Nephron (organoid): ENCODE measurements around the gene RBP5.

ENCODE experiments used
- H3K27ac Mint-ChIP-seq, 3 experiments: 2 replicates each; pipeline ENCODE4 v1.8.0; 2020; ENCODE audit warnings: mixed read lengths in 3 of 3, mild to moderate bottlenecking in 2 of 3, moderate library complexity in 1 of 3
- H3K27me3 Mint-ChIP-seq: 2 replicates; pipeline ENCODE4 v1.8.0; 2021; ENCODE audit warnings: low read depth, mild to moderate bottlenecking, moderate library complexity, mixed read lengths
- H3K36me3 Mint-ChIP-seq: 2 replicates; pipeline ENCODE4 v1.8.0; 2020; ENCODE audit warnings: low read depth, mixed read lengths
- H3K4me1 Mint-ChIP-seq: 2 replicates; pipeline ENCODE4 v1.8.0; 2020; ENCODE audit warnings: mixed read lengths
- H3K4me3 Mint-ChIP-seq, 3 experiments: 2 replicates each; pipeline ENCODE4 v1.8.0; 2020; ENCODE audit warnings: mild to moderate bottlenecking in 3 of 3, mixed read lengths in 3 of 3, moderate library complexity in 2 of 3
- H3K9me3 Mint-ChIP-seq: 2 replicates; pipeline ENCODE4 v1.8.0; 2020; ENCODE audit warnings: mixed read lengths
- TF ChIP-seq, protein P1 (sequence below), 3 experiments: fragments of 200-600 bp; sonication (generic); IDR thresholded peaks; one replicate each; pipeline ENCODE4 v1.5.0; 2021; ENCODE audit warnings: antibody characterized with exemption in 3 of 3; ENCODE audit not compliant: unreplicated experiment in 3 of 3

Gene RBP5

DNA sequence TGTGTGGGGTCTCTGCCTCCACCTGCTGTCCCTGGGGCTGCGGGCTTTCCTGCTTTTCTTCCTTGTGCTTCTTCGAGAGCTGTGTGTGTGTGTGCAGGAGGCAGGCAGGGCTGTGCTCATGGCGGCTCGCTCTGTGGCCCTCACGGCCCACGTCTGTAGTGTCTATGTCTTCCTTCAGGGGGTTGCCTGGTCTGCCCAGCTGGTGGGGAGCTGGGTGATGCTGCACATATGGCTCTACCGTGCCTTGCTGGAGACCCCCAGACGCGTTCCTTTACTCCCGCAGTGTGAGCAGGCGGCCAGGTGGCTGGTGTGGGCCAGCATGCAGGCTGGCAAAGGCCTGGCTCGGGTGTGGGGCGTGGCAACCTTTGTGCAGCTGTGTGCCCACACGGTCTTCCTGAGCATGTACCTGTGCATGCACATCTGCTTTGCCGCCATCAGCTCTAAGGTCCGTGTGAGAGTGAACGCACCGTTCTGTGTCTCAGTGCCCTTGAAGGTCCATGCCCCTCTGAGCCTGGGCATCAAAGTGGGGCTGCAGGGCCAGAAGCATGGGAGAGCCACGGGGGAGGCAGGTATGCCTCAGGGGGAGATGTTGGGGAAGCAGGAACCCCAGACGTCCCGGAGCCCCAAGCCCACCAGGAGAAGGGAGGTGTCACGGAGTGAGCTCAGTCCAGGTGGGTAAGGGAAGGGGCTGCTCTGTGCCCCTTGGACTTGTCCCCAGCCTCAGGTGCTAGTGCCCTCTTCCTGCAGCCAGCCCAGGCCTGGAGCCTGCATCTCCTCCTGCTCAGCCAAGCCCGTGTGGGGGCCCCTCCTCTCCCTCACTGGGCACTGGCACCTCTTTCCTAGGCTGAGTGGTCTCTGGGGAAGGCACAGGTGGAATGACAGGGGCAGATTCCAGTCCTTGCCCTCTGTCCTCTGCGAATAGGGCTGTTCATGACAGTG lies 27.8 kb upstream of the RBP5 start:
- no peak overlapping the region for H3K27ac Mint-ChIP-seq
- peaks cover 2% of the 10 kb centered on the region for H3K27me3 Mint-ChIP-seq
- no peaks in the 10 kb centered on the region for H3K4me1 Mint-ChIP-seq
- H3K9me3 Mint-ChIP-seq: no peaks in the 10 kb centered on the region
- H3K4me3 Mint-ChIP-seq: no peak overlapping the region
- TF ChIP-seq, protein P1, sequence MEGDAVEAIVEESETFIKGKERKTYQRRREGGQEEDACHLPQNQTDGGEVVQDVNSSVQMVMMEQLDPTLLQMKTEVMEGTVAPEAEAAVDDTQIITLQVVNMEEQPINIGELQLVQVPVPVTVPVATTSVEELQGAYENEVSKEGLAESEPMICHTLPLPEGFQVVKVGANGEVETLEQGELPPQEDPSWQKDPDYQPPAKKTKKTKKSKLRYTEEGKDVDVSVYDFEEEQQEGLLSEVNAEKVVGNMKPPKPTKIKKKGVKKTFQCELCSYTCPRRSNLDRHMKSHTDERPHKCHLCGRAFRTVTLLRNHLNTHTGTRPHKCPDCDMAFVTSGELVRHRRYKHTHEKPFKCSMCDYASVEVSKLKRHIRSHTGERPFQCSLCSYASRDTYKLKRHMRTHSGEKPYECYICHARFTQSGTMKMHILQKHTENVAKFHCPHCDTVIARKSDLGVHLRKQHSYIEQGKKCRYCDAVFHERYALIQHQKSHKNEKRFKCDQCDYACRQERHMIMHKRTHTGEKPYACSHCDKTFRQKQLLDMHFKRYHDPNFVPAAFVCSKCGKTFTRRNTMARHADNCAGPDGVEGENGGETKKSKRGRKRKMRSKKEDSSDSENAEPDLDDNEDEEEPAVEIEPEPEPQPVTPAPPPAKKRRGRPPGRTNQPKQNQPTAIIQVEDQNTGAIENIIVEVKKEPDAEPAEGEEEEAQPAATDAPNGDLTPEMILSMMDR (IDR thresholded peaks at IDR 0.05; ENCODE audit: unreplicated experiment in 3 of 3): no peak
- H3K36me3 Mint-ChIP-seq: peaks cover 21% of the 10 kb centered on the region

DNA sequence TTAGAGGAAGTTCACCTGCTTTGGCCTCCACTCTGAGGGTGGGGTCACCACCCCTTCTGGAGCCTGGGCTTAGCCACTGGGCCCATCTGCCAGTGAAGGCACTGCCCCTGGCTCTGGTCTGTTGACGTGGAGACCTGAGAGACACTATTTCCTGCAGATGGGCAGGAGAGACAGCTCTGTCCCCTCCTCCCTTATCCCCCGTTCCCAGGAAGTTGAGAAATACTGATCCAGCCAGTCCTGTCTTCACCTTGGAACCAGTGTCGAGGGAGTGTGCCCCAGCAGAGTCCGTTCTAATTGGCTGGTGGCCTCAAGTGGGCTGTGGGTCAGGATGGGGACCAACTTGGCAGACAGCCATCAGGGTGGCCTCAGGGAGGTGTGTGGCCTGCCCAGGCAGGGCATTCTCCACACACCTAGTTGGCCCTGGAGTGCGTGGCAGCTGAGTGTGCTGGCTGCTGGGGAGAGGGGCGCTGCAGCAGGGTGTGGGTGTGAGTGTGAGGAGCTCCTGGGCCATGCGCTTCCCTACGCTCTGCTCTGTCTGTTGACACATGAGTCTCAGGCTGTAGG lies 26.9 kb upstream of the RBP5 start:
- TF ChIP-seq, protein P1 (IDR thresholded peaks at IDR 0.05; ENCODE audit: unreplicated experiment in 3 of 3): no peak
- Mint-ChIP-seq H3K4me1 (no peaks in the 10 kb centered on the region), H3K27ac (no peak overlapping the region), H3K27me3 (no peaks in the 10 kb centered on the region), H3K4me3 (no peak overlapping the region), H3K36me3 (peaks cover 25% of the 10 kb centered on the region), H3K9me3 (no peaks in the 10 kb centered on the region)

DNA sequence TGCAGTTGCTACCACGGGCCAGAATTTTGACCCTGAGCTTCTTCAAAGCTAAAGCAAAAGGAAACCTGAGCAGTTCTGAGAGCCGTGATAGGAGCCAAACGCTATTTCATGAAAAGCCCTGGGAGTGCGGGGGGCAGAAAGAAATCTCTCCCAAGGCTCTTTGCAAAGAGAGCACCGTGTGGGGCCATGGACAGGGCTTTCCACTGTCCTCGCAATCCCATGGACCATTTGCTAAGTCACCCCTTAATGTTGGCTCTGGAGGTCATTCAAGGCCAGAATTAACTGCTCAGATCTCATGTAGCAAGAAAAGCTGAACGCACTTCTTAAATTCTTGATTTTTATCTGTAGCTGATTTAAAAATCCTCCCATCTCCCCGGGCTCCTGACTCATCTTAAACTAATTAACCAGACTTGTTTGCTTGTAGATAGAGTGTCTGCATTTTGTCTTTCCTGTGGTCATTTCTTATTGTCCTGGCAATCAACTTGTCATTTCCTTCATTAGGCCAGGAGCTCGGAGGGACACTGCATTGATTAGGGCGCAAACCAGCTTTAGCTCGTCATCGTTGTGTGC lies 26.3 kb upstream of the RBP5 start:
- no peaks in the 10 kb centered on the region for H3K4me1 Mint-ChIP-seq
- TF ChIP-seq, protein P1 (IDR thresholded peaks at IDR 0.05; ENCODE audit: unreplicated experiment in 3 of 3): no peak
- no peaks in the 10 kb centered on the region for H3K27me3 Mint-ChIP-seq
- H3K4me3 Mint-ChIP-seq: no peak overlapping the region
- H3K36me3 Mint-ChIP-seq: peaks cover 30% of the 10 kb centered on the region
- no peak overlapping the region for H3K27ac Mint-ChIP-seq
- H3K9me3 Mint-ChIP-seq: no peaks in the 10 kb centered on the region

DNA sequence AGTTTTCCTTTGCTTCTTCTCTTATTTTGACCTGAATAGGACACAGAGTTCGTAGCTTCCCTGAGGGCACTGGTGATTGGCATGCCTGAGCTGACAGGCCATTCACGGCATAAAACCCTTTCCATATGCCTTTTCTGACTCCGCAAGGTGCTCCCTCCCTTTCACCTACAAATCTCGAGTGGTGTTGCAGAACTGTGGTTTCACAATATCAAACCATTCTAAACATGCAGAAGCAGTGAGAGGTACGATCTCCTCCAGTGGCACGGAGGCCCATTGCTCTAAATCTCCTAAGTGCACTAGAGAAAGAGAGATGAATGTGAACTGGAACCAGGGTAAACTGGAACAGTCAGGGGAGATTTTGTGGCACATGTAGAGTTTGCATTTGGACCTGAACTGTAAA lies 25.4 kb upstream of the RBP5 start:
- H3K4me3 Mint-ChIP-seq: no peak overlapping the region
- no peaks in the 10 kb centered on the region for H3K27me3 Mint-ChIP-seq
- TF ChIP-seq, protein P1 (IDR thresholded peaks at IDR 0.05; ENCODE audit: unreplicated experiment in 3 of 3): no peak
- peaks cover 38% of the 10 kb centered on the region for H3K36me3 Mint-ChIP-seq
- H3K4me1 Mint-ChIP-seq: no peaks in the 10 kb centered on the region
- no peaks in the 10 kb centered on the region for H3K9me3 Mint-ChIP-seq
- no peak overlapping the region for H3K27ac Mint-ChIP-seq

DNA sequence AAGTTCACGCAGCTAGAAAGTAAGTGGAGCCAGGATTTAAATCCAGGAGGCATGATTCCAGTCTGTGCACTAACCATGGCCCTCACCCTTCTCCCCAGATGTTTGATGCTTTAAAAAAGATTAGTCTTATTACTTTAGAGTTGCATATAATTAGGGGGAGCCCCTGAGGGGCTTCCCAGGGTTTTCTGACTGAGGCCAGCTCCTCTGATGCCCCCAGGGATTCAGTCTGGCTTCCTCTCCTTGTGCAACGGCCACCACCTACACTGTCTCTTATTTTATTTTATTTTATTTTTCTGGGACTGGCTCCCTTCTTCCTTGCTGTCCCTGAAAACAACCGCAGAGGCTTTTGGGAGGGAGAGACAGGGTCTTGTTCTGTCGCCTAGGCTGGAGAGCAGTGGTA lies 24.1 kb upstream of the RBP5 start:
- no peaks in the 10 kb centered on the region for H3K9me3 Mint-ChIP-seq
- no peak overlapping the region for H3K4me3 Mint-ChIP-seq
- no peak overlapping the region for H3K27ac Mint-ChIP-seq
- no peaks in the 10 kb centered on the region for H3K4me1 Mint-ChIP-seq
- H3K36me3 Mint-ChIP-seq: peaks cover 49% of the 10 kb centered on the region
- H3K27me3 Mint-ChIP-seq: no peaks in the 10 kb centered on the region
- TF ChIP-seq, protein P1 (IDR thresholded peaks at IDR 0.05; ENCODE audit: unreplicated experiment in 3 of 3): no peak
